ENCODE data around the gene MRPL36.

The MRPL36 gene

GRCh38 chr5:1749346-1750124, 50.1 kb downstream of the MRPL36 start:
- no peak for DNase-seq (ENCODE audit: low read depth in 2 of 2)

GRCh38 chr5:1748845-1749244, 50.8 kb downstream of the MRPL36 start:
- no peak for DNase-seq (ENCODE audit: low read depth in 2 of 2)

Data from fibroblast of skin of left quadriceps (primary cell).